Activated CD4-positive, CD25-positive, alpha-beta regulatory T cell treated with anti-CD3 and anti-CD28 coated beads, Interleukin-2, amount 50 U/mL, for 16 hours (primary cell): ENCODE measurements around the gene B9D2.
A peak's percentile ranks its signal among the peaks of the same experiment; 100 is the strongest.
"Not testable (repeated sequence)": the region's sequence is repeated elsewhere in the genome, so short reads cannot be mapped to it uniquely, and the experiment has no call there.

ENCODE experiments used
- DNase-seq: peaks from one replicate; pipeline ENCODE4 v3.0.0-alpha.2; 2020; ENCODE audit warnings: low read depth, low spot score

Gene B9D2

GRCh38 chr19:41355035-41355434, 8.9 kb downstream of the B9D2 start:
- DNase-seq: no peak

- DNase-seq: no peak
These were observed 9.5 kb downstream of the B9D2 start for GRCh38 chr19:41354343-41354953.

- peak; percentile 89 for DNase-seq
These were observed 10.2 kb downstream of the B9D2 start, which contains the start of gene TGFB1 for GRCh38 chr19:41353466-41354342. Gene TGFB1 (minus strand): TSS chr19:41353922. CDS start chr19:41353044, 878 bp downstream.

- peak; percentile 70 for DNase-seq
These were observed 11.1 kb downstream of the B9D2 start for GRCh38 chr19:41352609-41353465.

GRCh38 chr19:41352279-41352608, 11.7 kb downstream of the B9D2 start:
- DNase-seq: no peak

- peak; percentile 71 for DNase-seq
These were observed 12.4 kb downstream of the B9D2 start for GRCh38 chr19:41351339-41352245.

- DNase-seq: no peak
These were observed 13.1 kb downstream of the B9D2 start for GRCh38 chr19:41350735-41351338.

GRCh38 chr19:41346916-41347315, 17.0 kb downstream of the B9D2 start:
- not testable (repeated sequence) for DNase-seq

GRCh38 chr19:41344162-41344561, 19.8 kb downstream of the B9D2 start:
- DNase-seq: no peak

GRCh38 chr19:41341669-41342490, 22.1 kb downstream of the B9D2 start:
- DNase-seq: no peak

GRCh38 chr19:41339936-41340335, 24.0 kb downstream of the B9D2 start:
- no peak for DNase-seq

- DNase-seq: no peak
These were observed 28.5 kb downstream of the B9D2 start for GRCh38 chr19:41335467-41335866.

GRCh38 chr19:41334793-41335192, 29.2 kb downstream of the B9D2 start:
- DNase-seq: no peak

GRCh38 chr19:41332468-41332867, 31.5 kb downstream of the B9D2 start:
- no peak for DNase-seq

GRCh38 chr19:41332000-41332399, 31.9 kb downstream of the B9D2 start:
- no peak for DNase-seq

- DNase-seq: no peak
These were observed 32.8 kb downstream of the B9D2 start for GRCh38 chr19:41330946-41331678.

- DNase-seq: no peak
These were observed 33.5 kb downstream of the B9D2 start for GRCh38 chr19:41330481-41330880.

- DNase-seq: no peak
These were observed 35.1 kb downstream of the B9D2 start for GRCh38 chr19:41328842-41329225.

GRCh38 chr19:41328157-41328841, 35.6 kb downstream of the B9D2 start:
- DNase-seq: no peak
